GM12892 (cell line): ENCODE results near the gene ZER1.

Experiments
- POLR2A ChIP-seq: IDR thresholded peaks from 2 replicates; pipeline ENCODE4 v1.6.1; 2011; ENCODE audit warnings: low read depth, low read length, control low read depth
- POLR2AphosphoS5 ChIP-seq: IDR thresholded peaks from 2 replicates; pipeline ENCODE4 v1.6.1; 2011; ENCODE audit warnings: low read depth, low read length, control low read depth
- TAF1 ChIP-seq: IDR thresholded peaks from 2 replicates; pipeline ENCODE4 v1.6.1; 2011; ENCODE audit warnings: low read depth, mild to moderate bottlenecking, control low read depth, low read length, borderline replicate concordance

GRCh38 chr9:128731691-128732090 is 40.0 kb downstream of the ZER1 start:
- no peak for TF ChIP-seq POLR2A
- TF ChIP-seq TAF1: no peak
- TF ChIP-seq POLR2AphosphoS5: no peak
